GM18502 (cell line): ENCODE data around the gene ZFHX3.

Source experiments
- ATAC-seq: cut with Tn5 transposase; IDR thresholded peaks from one replicate; pipeline ENCODE4 v1.9.1; 2021; ENCODE audit warnings: mild to moderate bottlenecking; ENCODE audit not compliant: unreplicated experiment, poor library complexity

Gene ZFHX3

GRCh38 chr16:72985148-72985941 lies 62.6 kb downstream of the ZFHX3 start:
- no peak for ATAC-seq

GRCh38 chr16:72983728-72984350 lies 64.1 kb downstream of the ZFHX3 start:
- no peak for ATAC-seq

- no peak for ATAC-seq
Measured at GRCh38 chr16:72983241-72983640, 64.7 kb downstream of the ZFHX3 start.

- no peak for ATAC-seq
Measured at GRCh38 chr16:72979974-72980373, 68.0 kb downstream of the ZFHX3 start.

GRCh38 chr16:72978212-72978611 lies 69.7 kb downstream of the ZFHX3 start:
- ATAC-seq = no peak

- no peak for ATAC-seq
Measured at GRCh38 chr16:72977127-72977526, 70.8 kb downstream of the ZFHX3 start.

- no peak for ATAC-seq
Measured at GRCh38 chr16:72976438-72977064, 71.4 kb downstream of the ZFHX3 start.

- ATAC-seq = no peak
Measured at GRCh38 chr16:72975809-72976437, 72.0 kb downstream of the ZFHX3 start.

- no peak for ATAC-seq
Measured at GRCh38 chr16:72974142-72974769, 73.7 kb downstream of the ZFHX3 start.

GRCh38 chr16:72972878-72973571 lies 74.9 kb downstream of the ZFHX3 start:
- no peak for ATAC-seq

GRCh38 chr16:72971370-72971769 lies 76.6 kb downstream of the ZFHX3 start:
- ATAC-seq = no peak

GRCh38 chr16:72970656-72971055 lies 77.3 kb downstream of the ZFHX3 start:
- no peak for ATAC-seq

GRCh38 chr16:72969812-72970211 lies 78.1 kb downstream of the ZFHX3 start:
- no peak for ATAC-seq

- ATAC-seq = no peak
Measured at GRCh38 chr16:72969146-72969545, 78.8 kb downstream of the ZFHX3 start.

- ATAC-seq = no peak
Measured at GRCh38 chr16:72967941-72968340, 80.0 kb downstream of the ZFHX3 start.

- ATAC-seq = no peak
Measured at GRCh38 chr16:72963533-72964315, 84.2 kb downstream of the ZFHX3 start.

GRCh38 chr16:72962347-72962746 lies 85.6 kb downstream of the ZFHX3 start:
- no peak for ATAC-seq

- ATAC-seq = no peak
Measured at GRCh38 chr16:72961863-72962262, 86.1 kb downstream of the ZFHX3 start.

- ATAC-seq = no peak
Measured at GRCh38 chr16:72961115-72961832, 86.7 kb downstream of the ZFHX3 start.
